ENCODE results near the gene CAPN5. TPM values are rescaled to one million over a fixed set of nuclear protein-coding genes. Genes with fewer than 3 reads are reported as not detected.

Gene CAPN5
- total RNA-seq, 4 donors from 2014 or later: 1.8 to 16.6 (median 8.0) TPM

DNA sequence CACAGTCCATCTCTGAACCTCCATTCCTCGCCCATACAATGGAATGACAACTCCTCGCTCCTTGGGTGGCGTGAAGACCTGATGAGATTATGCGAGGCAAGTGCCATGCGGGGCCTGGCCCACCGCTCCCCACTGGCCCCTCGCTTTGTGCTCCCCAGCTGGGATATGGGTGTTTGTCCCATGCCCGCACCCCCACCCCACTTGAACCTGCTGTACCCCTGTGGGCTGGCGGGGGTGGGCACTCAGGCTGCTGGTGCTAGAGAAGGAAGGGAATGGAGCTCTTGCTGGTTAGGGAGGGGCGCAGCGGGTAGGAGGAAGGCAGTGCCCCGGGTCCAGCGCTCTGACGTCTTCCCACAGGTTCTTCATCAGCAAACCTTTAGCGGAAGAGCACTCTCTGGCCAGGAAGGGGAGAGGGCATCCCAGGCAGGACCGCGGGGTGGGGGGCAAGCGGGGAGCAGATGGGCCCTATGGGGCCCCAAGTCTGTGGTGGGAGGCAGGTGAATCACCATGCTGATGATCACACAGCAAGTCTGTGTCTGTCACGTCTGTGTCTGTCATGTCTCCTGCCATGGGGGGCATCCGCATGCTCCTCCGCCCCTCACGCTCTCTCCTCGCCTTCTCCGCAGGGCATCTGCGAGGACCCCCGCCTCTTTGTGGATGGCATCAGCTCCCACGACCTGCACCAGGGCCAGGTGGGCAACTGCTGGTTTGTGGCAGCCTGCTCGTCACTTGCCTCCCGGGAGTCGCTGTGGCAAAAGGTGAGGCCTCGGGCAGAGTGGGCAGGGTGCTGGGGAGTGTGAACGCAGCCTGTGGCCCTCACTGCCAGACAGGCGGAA lies 26.5 kb downstream of the CAPN5 start:
- Histone ChIP-seq H3K9me3 (no peaks in the 10 kb centered on the region), H3K36me3 (no peaks in the 10 kb centered on the region), H3K27me3 (no peaks in the 10 kb centered on the region), H3K4me3 (no peak overlapping the region), H3K27ac (no peak overlapping the region), H3K4me1 (no peaks in the 10 kb centered on the region)
- intact Hi-C loops (cut with DNase I; ENCODE audit: low total_unique reads): loop anchor here (5.0 kb wide), 1 partner anchor 46 kb away; no protein-coding TSS in a partner anchor
- no peak for DNase-seq
- TF ChIP-seq POLR2A (IDR thresholded peaks at IDR 0.05) (no peak), CTCF (IDR thresholded peaks at IDR 0.05) (no peak)

- DNase-seq: no peak
- no peak overlapping the region for H3K27ac ChIP-seq
- no peak for TF ChIP-seq CTCF (IDR thresholded peaks at IDR 0.05)
- no peak for TF ChIP-seq POLR2A (IDR thresholded peaks at IDR 0.05)
- no peaks in the 10 kb centered on the region for H3K36me3 ChIP-seq
- no peaks in the 10 kb centered on the region for H3K4me1 ChIP-seq
- intact Hi-C loops (cut with DNase I; ENCODE audit: low total_unique reads): loop anchor here (5.0 kb wide), 1 partner anchor 47 kb away; no protein-coding TSS in a partner anchor
- no peaks in the 10 kb centered on the region for H3K9me3 ChIP-seq
- H3K27me3 ChIP-seq: no peaks in the 10 kb centered on the region
- no peak overlapping the region for H3K4me3 ChIP-seq
These were observed 27.4 kb downstream of the CAPN5 start for GRCh38 chr11:77093987-77094840.

GRCh38 chr11:77094841-77095365 lies 28.1 kb downstream of the CAPN5 start:
- intact Hi-C loops (cut with DNase I; ENCODE audit: low total_unique reads): loop anchor here (5.0 kb wide), 1 partner anchor 48 kb away; no protein-coding TSS in a partner anchor
- no peak overlapping the region for H3K4me3 ChIP-seq
- TF ChIP-seq POLR2A (IDR thresholded peaks at IDR 0.05) (no peak), CTCF (IDR thresholded peaks at IDR 0.05) (no peak)
- H3K9me3 ChIP-seq: no peaks in the 10 kb centered on the region
- H3K36me3 ChIP-seq: no peaks in the 10 kb centered on the region
- DNase-seq: no peak
- no peak overlapping the region for H3K27ac ChIP-seq
- no peaks in the 10 kb centered on the region for H3K4me1 ChIP-seq
- no peaks in the 10 kb centered on the region for H3K27me3 ChIP-seq

GRCh38 chr11:77095551-77096490 lies 29.1 kb downstream of the CAPN5 start:
- intact Hi-C loops (cut with DNase I; ENCODE audit: low total_unique reads): no loop called here
- H3K4me1 ChIP-seq: no peaks in the 10 kb centered on the region
- H3K4me3 ChIP-seq: no peak overlapping the region
- no peaks in the 10 kb centered on the region for H3K9me3 ChIP-seq
- H3K27me3 ChIP-seq: no peaks in the 10 kb centered on the region
- H3K27ac ChIP-seq: no peak overlapping the region
- H3K36me3 ChIP-seq: no peaks in the 10 kb centered on the region
- TF ChIP-seq POLR2A (IDR thresholded peaks at IDR 0.05) (no peak), CTCF (IDR thresholded peaks at IDR 0.05) (no peak)
- no peak for DNase-seq
